Measurements from ENCODE around the gene TPCN2. TPM values are rescaled to one million over a fixed set of nuclear protein-coding genes. Genes with fewer than 3 reads are reported as not detected.

TPCN2 gene
- total and polyA plus RNA-seq, 2 of the 8 experiments (the other 6 are each of a cell fraction or from before 2014, with no cell fraction given) = 9.7 to 18.6 TPM

DNA sequence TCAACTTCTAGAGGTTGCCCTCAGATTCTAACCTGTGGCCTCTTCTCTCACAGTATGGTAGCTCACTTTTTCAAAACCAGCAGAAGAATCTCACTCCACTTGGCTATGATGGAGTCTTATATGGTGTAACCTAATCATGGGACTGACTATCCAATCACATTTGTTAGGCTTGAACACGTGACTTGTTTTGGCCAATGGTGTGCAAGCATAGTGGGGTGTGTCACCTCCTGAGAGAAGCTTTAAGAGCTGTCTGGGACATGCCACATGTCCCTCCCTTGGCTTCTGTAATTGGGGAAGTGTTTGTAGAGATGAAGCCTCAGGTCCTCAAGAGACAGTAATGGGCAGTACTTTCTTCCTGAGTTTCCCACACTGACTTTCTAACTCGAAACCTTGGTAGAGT is 94.2 kb downstream of the TPCN2 start:
- ChIA-PET POLR2A (ENCODE audit: partially characterized antibody) (no interaction called here), CTCF (ENCODE audit: partially characterized antibody) (interaction anchor here (1.5 kb wide), 1 partner anchor 11 kb away, joined by 5 read pairs; no protein-coding TSS in a partner anchor)
- H3K14ac ChIP-seq (ENCODE audit: insufficient read length) = no peak overlapping the region
- H4K20me1 ChIP-seq (replicated peaks in 1 of 2; ENCODE audit: control insufficient read depth in 1 of 2, insufficient read depth in 2 of 2, low read length in 2 of 2) = no peaks in the 10 kb centered on the region
- H2BK20ac ChIP-seq (ENCODE audit: low read length) = no peak overlapping the region
- peaks cover 13% of the 10 kb centered on the region in 2 experiments; a peak in 2 of 4 replicates for H3K9me3 ChIP-seq (ENCODE audit: insufficient read depth in 2 of 2, low read depth in 1 of 2, low read length in 1 of 2)
- H3K79me1 ChIP-seq (ENCODE audit: low read depth, low read length) = no peaks in the 10 kb centered on the region
- no peak overlapping the region for H2BK15ac ChIP-seq (ENCODE audit: low read length)
- no peak overlapping the region for H2BK120ac ChIP-seq (replicated peaks; ENCODE audit: low read depth, low read length)
- H3K36me3 ChIP-seq (ENCODE audit: control insufficient read depth in 2 of 4, insufficient read depth in 4 of 4, low read length in 3 of 4) = no peaks in the 10 kb centered on the region
- 85% methylated on average over 2 of the region's 2 CpGs; no CpG with 5 or more reads in 1 of the 2 experiments for WGBS, 2 experiments (ENCODE audit: extremely low coverage in 1 of 2, insufficient coverage in 1 of 2, insufficient read length in 1 of 2, insufficient replicate concordance in 2 of 2, low coverage in 1 of 2, low lambda C conversion rate in 2 of 2, missing lambda C conversion rate in 1 of 2)
- FAIRE-seq (no peak), DNase-seq (ENCODE audit: low read depth in 1 of 2, low spot score in 2 of 2) (peak in 1 of 2 experiments; percentile 38)
- no peaks in the 10 kb centered on the region for H3K4me1 ChIP-seq (replicated peaks in 1 of 4; ENCODE audit: control insufficient read depth in 3 of 4, insufficient read depth in 4 of 4, low read length in 3 of 4)
- no peak overlapping the region for H3K27ac ChIP-seq (ENCODE audit: low read depth, low read length)
- H3K23me2 ChIP-seq (ENCODE audit: low read depth, low read length) = no peaks in the 10 kb centered on the region
- H3K9ac ChIP-seq (replicated peaks in 1 of 4; ENCODE audit: extremely low read depth in 1 of 4, low read depth in 3 of 4, low read length in 3 of 4) = no peak overlapping the region
- no peaks in the 10 kb centered on the region for H3K79me2 ChIP-seq (ENCODE audit: control insufficient read depth in 1 of 2, insufficient read depth in 2 of 2, low read length in 2 of 2)
- H2BK12ac ChIP-seq (ENCODE audit: low read depth, low read length) = no peak overlapping the region
- no peak overlapping the region for H3K23ac ChIP-seq (ENCODE audit: insufficient read length)
- no peak overlapping the region for H4K8ac ChIP-seq (ENCODE audit: extremely low read depth, insufficient read depth, low read length)
- no peak overlapping the region for H2AFZ ChIP-seq (ENCODE audit: low read length)
- H2BK5ac ChIP-seq (ENCODE audit: low read depth, low read length) = no peak overlapping the region
- TF ChIP-seq, protein P1, sequence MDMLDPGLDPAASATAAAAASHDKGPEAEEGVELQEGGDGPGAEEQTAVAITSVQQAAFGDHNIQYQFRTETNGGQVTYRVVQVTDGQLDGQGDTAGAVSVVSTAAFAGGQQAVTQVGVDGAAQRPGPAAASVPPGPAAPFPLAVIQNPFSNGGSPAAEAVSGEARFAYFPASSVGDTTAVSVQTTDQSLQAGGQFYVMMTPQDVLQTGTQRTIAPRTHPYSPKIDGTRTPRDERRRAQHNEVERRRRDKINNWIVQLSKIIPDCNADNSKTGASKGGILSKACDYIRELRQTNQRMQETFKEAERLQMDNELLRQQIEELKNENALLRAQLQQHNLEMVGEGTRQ (IDR thresholded peaks at IDR 0.05; ENCODE audit: low read length) = peak; percentile 27; the same call in 1 of the 2 replicates
- TF ChIP-seq RFX5 (IDR thresholded peaks at IDR 0.05; ENCODE audit: borderline replicate concordance, low read depth, low read length) = no peak
- no peak overlapping the region for H3K4me3 ChIP-seq (ENCODE audit: extremely low read depth in 1 of 4, insufficient read depth in 2 of 4, low read depth in 3 of 4, low read length in 4 of 4)
- no peaks in the 10 kb centered on the region for H3K27me3 ChIP-seq (replicated peaks in 1 of 4; ENCODE audit: control insufficient read depth in 3 of 4, extremely low read depth in 1 of 4, insufficient read depth in 3 of 4, low read length in 3 of 4)
- H3K4me2 ChIP-seq (ENCODE audit: insufficient read depth in 1 of 2, low read depth in 2 of 2, low read length in 2 of 2) = no peak overlapping the region
- no peak overlapping the region for H4K91ac ChIP-seq (replicated peaks; ENCODE audit: insufficient read length, low read length)
- no peak overlapping the region for H3K18ac ChIP-seq (ENCODE audit: extremely low read depth, low read length)
- H4K5ac ChIP-seq (ENCODE audit: insufficient read length, low read depth, low read length) = no peak overlapping the region
- no peak overlapping the region for H3K56ac ChIP-seq (replicated peaks; ENCODE audit: insufficient read length, low read depth, low read length)
- H3K4ac ChIP-seq (replicated peaks; ENCODE audit: insufficient read length, low read depth, low read length) = no peak overlapping the region
- H2AK5ac ChIP-seq (ENCODE audit: low read depth, low read length) = no peak overlapping the region
